ENCODE data around the gene GGACT. TPM values are rescaled to one million over a fixed set of nuclear protein-coding genes. Genes with fewer than 3 reads are reported as not detected.

Gene GGACT
- total RNA-seq, 2 donors from 2014 or later = 2.7 to 6.6 TPM

DNA sequence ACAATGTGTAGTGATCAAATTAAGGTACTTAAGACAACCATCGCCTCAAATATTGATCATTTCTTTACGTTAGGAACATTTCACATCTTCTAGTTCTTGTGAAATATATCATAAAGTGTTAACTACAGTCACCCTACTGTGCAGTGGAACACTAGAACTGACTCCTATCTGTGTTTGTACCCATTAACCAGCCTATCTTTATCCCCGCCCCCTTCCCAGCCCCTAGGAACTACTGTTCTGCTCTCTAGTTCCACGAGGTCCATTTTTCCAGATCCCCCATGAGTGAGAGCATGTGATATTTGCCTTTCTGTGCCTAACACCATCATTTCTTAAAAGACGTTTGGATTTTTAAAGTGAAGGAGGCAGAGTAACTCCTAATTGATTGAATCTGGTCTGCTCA is 24.4 kb upstream of the GGACT start:
- H3K36me3 ChIP-seq (ENCODE audit: control insufficient read depth, insufficient read depth, low read length) = peaks cover 8% of the 10 kb centered on the region
- H3K4me1 Mint-ChIP-seq = no peaks in the 10 kb centered on the region
- no peaks in the 10 kb centered on the region for H3K27me3 Mint-ChIP-seq (ENCODE audit: insufficient read depth)
- H3K27ac Mint-ChIP-seq = no peak overlapping the region
- H3K9ac ChIP-seq (ENCODE audit: extremely low read depth, low read length, poor library complexity, severe bottlenecking) = no peak overlapping the region
- H3K27me3 ChIP-seq (ENCODE audit: control insufficient read depth, insufficient read depth, low read length, poor library complexity, severe bottlenecking) = no peaks in the 10 kb centered on the region
- TF ChIP-seq, protein P1, sequence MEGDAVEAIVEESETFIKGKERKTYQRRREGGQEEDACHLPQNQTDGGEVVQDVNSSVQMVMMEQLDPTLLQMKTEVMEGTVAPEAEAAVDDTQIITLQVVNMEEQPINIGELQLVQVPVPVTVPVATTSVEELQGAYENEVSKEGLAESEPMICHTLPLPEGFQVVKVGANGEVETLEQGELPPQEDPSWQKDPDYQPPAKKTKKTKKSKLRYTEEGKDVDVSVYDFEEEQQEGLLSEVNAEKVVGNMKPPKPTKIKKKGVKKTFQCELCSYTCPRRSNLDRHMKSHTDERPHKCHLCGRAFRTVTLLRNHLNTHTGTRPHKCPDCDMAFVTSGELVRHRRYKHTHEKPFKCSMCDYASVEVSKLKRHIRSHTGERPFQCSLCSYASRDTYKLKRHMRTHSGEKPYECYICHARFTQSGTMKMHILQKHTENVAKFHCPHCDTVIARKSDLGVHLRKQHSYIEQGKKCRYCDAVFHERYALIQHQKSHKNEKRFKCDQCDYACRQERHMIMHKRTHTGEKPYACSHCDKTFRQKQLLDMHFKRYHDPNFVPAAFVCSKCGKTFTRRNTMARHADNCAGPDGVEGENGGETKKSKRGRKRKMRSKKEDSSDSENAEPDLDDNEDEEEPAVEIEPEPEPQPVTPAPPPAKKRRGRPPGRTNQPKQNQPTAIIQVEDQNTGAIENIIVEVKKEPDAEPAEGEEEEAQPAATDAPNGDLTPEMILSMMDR (conservative IDR thresholded peaks at IDR 0.05) = no peak
- no peak overlapping the region for H3K4me3 Mint-ChIP-seq
- DNase-seq = no peak
- peaks cover 15% of the 10 kb centered on the region for H3K9me3 Mint-ChIP-seq
- peaks cover 13% of the 10 kb centered on the region for H3K9me3 ChIP-seq (ENCODE audit: control insufficient read depth, low read length)
- H3K4me3 ChIP-seq (ENCODE audit: low read length) = no peak overlapping the region
- no peak overlapping the region for H3K27ac ChIP-seq (ENCODE audit: low read depth, low read length)
- H3K4me1 ChIP-seq (ENCODE audit: control insufficient read depth, insufficient read depth, low read length) = no peaks in the 10 kb centered on the region
- peaks cover 19% of the 10 kb centered on the region for H3K36me3 Mint-ChIP-seq (ENCODE audit: low read depth)
- WGBS, 2 experiments (ENCODE audit: insufficient coverage in 1 of 2, insufficient read length in 1 of 2) = 89 to 91% methylated on average over 4 to 5 of the region's 5 CpGs

DNA sequence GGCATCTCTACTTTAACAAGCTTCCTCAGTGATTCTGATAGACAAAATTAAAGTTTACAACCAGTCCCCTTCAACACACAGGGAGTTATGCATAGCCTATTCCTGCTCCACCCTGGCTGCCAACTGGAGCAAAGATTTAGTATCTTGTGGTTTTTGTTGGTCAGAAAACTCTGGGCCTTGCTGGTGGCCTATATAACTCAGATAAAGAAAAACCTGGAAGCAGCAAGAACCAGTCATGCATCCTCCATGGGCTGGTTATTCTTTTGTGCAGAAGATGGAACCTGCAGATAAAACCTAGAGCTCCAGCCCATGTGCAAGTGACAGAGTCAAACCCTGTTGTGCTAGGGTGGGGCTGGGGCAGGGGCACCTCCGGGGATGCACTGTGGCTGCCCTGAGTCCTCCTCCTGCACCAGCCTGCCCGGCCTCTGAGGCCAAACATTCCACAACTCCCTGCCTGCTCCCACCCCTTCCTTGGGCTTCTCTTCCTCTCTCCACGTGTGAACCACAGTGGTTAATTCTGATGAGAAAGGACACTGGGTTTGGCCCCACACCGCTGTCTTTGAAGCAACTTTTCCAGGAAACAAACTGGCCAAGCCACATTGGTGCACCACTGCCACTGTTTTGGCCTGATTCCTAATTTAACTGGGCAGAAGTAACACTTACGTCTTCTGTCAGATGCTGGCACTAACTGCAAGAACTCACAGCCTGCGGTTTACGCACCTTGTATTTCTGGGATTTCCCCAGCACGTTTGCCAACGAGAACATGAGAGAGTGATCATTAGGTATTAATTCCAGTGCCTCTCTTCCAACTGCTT is 23.3 kb upstream of the GGACT start:
- H3K27ac ChIP-seq (ENCODE audit: low read depth, low read length) = no peak overlapping the region
- Mint-ChIP-seq H3K9me3 (peaks cover 3% of the 10 kb centered on the region), H3K4me3 (no peak overlapping the region), H3K36me3 (ENCODE audit: low read depth) (peaks cover 20% of the 10 kb centered on the region), H3K27ac (no peak overlapping the region), H3K27me3 (ENCODE audit: insufficient read depth) (no peaks in the 10 kb centered on the region), H3K4me1 (no peaks in the 10 kb centered on the region)
- WGBS, 2 experiments (ENCODE audit: insufficient coverage in 1 of 2, insufficient read length in 1 of 2) = 92 to 94% methylated on average over 8 to 9 of the region's 9 CpGs
- TF ChIP-seq, protein P1 (conservative IDR thresholded peaks at IDR 0.05) = no peak
- peaks cover 8% of the 10 kb centered on the region for H3K36me3 ChIP-seq (ENCODE audit: control insufficient read depth, insufficient read depth, low read length)
- no peak overlapping the region for H3K9ac ChIP-seq (ENCODE audit: extremely low read depth, low read length, poor library complexity, severe bottlenecking)
- no peak for DNase-seq
- no peak overlapping the region for H3K4me3 ChIP-seq (ENCODE audit: low read length)
- H3K4me1 ChIP-seq (ENCODE audit: control insufficient read depth, insufficient read depth, low read length) = no peaks in the 10 kb centered on the region
- peaks cover 3% of the 10 kb centered on the region for H3K9me3 ChIP-seq (ENCODE audit: control insufficient read depth, low read length)
- no peaks in the 10 kb centered on the region for H3K27me3 ChIP-seq (ENCODE audit: control insufficient read depth, insufficient read depth, low read length, poor library complexity, severe bottlenecking)

DNA sequence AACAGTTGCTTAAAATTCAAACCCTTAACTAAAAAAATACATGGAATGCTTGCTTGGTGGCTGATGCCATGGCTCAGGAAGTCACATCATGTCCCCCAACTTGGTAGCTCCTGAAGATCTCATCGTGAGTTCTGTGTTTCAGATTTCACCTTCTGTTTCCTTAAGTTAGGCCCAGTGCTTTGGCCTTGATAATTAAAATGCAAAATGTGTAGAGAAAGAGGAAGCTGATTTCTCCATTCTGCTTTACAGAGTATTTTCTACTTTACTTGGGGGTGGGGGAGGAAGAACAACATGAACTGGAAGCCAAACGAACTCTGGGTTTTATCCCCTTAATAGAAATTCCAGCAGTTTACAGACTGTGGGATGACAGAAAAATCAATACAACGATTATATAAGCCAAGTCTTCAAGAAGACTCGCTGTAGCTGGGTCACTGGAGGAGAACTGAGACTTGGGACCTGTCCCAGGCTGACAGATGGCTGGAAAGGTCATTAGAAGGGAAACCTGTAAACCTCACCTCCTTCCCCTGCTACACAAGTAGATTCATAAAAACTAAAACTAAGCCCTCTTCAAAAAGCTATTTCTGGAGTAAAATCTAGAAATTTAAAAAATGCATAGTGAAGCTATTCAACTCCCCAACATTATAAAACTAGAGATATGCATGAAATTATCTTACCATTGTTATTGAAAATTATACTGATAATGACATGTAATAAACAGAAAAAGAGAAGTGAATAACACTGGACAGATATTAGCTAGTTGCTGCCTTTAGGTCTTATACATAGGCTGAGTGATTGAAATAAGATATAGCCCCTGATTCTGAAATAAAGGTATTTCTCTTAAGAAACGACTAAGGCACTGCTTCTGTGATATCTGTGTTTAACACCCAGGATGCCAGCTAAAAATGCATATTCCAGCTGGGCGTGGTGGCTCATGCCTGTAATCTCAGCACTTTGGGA is 22.1 kb upstream of the GGACT start:
- Histone ChIP-seq H3K9me3 (ENCODE audit: control insufficient read depth, low read length) (no peaks in the 10 kb centered on the region), H3K36me3 (ENCODE audit: control insufficient read depth, insufficient read depth, low read length) (peaks cover 8% of the 10 kb centered on the region), H3K4me1 (ENCODE audit: control insufficient read depth, insufficient read depth, low read length) (no peaks in the 10 kb centered on the region), H3K27me3 (ENCODE audit: control insufficient read depth, insufficient read depth, low read length, poor library complexity, severe bottlenecking) (no peaks in the 10 kb centered on the region), H3K27ac (ENCODE audit: low read depth, low read length) (no peak overlapping the region), H3K9ac (ENCODE audit: extremely low read depth, low read length, poor library complexity, severe bottlenecking) (no peak overlapping the region), H3K4me3 (ENCODE audit: low read length) (no peak overlapping the region)
- Mint-ChIP-seq H3K4me1 (no peaks in the 10 kb centered on the region), H3K27me3 (ENCODE audit: insufficient read depth) (no peaks in the 10 kb centered on the region), H3K36me3 (ENCODE audit: low read depth) (peaks cover 20% of the 10 kb centered on the region), H3K27ac (no peak overlapping the region), H3K4me3 (no peak overlapping the region), H3K9me3 (no peaks in the 10 kb centered on the region)
- TF ChIP-seq, protein P1 (conservative IDR thresholded peaks at IDR 0.05) = no peak
- WGBS, 2 experiments (ENCODE audit: insufficient coverage in 1 of 2, insufficient read length in 1 of 2) = 70 to 79% methylated on average over 6 of the region's 6 CpGs
- no peak for DNase-seq

Measured in endodermal cell (in vitro differentiated cells).